Panc1 (cell line): Measurements from ENCODE around the gene HES1. TPM values are rescaled to one million over a fixed set of nuclear protein-coding genes. Genes with fewer than 3 reads are reported as not detected.
A peak's percentile ranks its signal among the peaks of the same experiment; 100 is the strongest.

Experiments
- ATAC-seq: fragments of 200-7000 bp; cut with Tn5 transposase; 2 replicates; pipeline ENCODE4 v1.9.1; 2020; ENCODE audit warnings: mild to moderate bottlenecking, moderate library complexity
- BruUV-seq: library from RNA; stranded (reverse); fragments of 400-500 nt; replicated peaks from 2 replicates; lab custom pipeline; 2021; lab: Mats Ljungman, UMichigan
- CTCF ChIA-PET: fragments of 300-600 bp; sonication (Branson Sonifier 250); formaldehyde crosslinking; loops from one replicate; lab custom pipeline; 2022; ENCODE audit warnings: antibody characterized with exemption; lab: Charles Lee
- POLR2A ChIA-PET: fragments of 300-600 bp; sonication (Branson Sonifier 250); formaldehyde crosslinking; loops from one replicate; lab custom pipeline; 2022; ENCODE audit warnings: antibody characterized with exemption; lab: Charles Lee
- DNase-seq: peaks from one replicate; pipeline ENCODE4 v3.0.0-alpha.2; 2010; ENCODE audit warnings: low read depth, low spot score
- H3K27ac ChIP-seq: 2 replicates; pipeline ENCODE4 v1.5.1; 2011; ENCODE audit warnings: mild to moderate bottlenecking, low read length, inconsistent platforms
- H3K27me3 ChIP-seq: fragments of 200-500 bp; sonication (Bioruptor generic); 2 replicates; pipeline ENCODE4 v1.6.0; 2014; ENCODE audit warnings: low read length, inconsistent platforms; ENCODE audit not compliant: control insufficient read depth, insufficient read depth
- H3K36me3 ChIP-seq: fragments of 200-500 bp; sonication (Bioruptor generic); 2 replicates; pipeline ENCODE4 v1.5.1; 2014; ENCODE audit warnings: inconsistent platforms, mild to moderate bottlenecking, low read length, moderate library complexity; ENCODE audit not compliant: control insufficient read depth, insufficient read depth
- H3K4me1 ChIP-seq: 2 replicates; pipeline ENCODE4 v1.5.1; 2011; ENCODE audit warnings: inconsistent platforms, mild to moderate bottlenecking, low read length, moderate library complexity; ENCODE audit not compliant: control insufficient read depth, insufficient read depth
- H3K4me3 ChIP-seq, 2 experiments: 2 replicates each; pipeline ENCODE4 v1.5.1; 2011 to 2012; ENCODE audit warnings: low read depth in 2 of 2, low read length in 2 of 2, mild to moderate bottlenecking in 2 of 2, inconsistent platforms in 1 of 2, moderate library complexity in 1 of 2
- H3K9me3 ChIP-seq: fragments of 200-500 bp; sonication (Bioruptor generic); 2 replicates; pipeline ENCODE4 v1.5.1; 2014; ENCODE audit warnings: low read depth, mild to moderate bottlenecking, inconsistent platforms, low read length, moderate library complexity; ENCODE audit not compliant: control insufficient read depth, insufficient read depth
- POLR2AphosphoS5 ChIP-seq: IDR thresholded peaks from 2 replicates; pipeline ENCODE4 v1.6.1; 2012; ENCODE audit warnings: mild to moderate bottlenecking, low read depth, low read length, moderate library complexity
- REST ChIP-seq, 2 experiments: IDR thresholded peaks; 2 replicates each; pipeline ENCODE4 v1.6.1; 2011 to 2012; ENCODE audit warnings: low read depth in 2 of 2, control low read depth in 1 of 2, low read length in 1 of 2, mild to moderate bottlenecking in 1 of 2, moderate library complexity in 1 of 2; ENCODE audit not compliant: insufficient read depth in 1 of 2
- SIN3A ChIP-seq: IDR thresholded peaks from 2 replicates; pipeline ENCODE4 v1.6.1; 2012; ENCODE audit warnings: low read depth, mild to moderate bottlenecking, low read length, moderate library complexity, borderline replicate concordance; ENCODE audit not compliant: insufficient read depth
- TCF7L2 ChIP-seq: IDR thresholded peaks from 2 replicates; pipeline ENCODE4 v1.6.1; 2011; ENCODE audit warnings: mild to moderate bottlenecking, low read depth, low read length, inconsistent platforms
- in situ Hi-C: cut with HindIII; loops from 2 replicates; pipeline ENCODE4 v1.10.0; 2016; ENCODE audit warnings: low sequenced_read_pairs, low pct_unique_long_range_greater_than_20kb
- intact Hi-C: fragments of 100-400 bp; cut with micrococcal nuclease; formaldehyde crosslinking; loops from one replicate; pipeline ENCODE4 v1.10.0; 2022; ENCODE audit not compliant: unreplicated experiment
- total RNA-seq: library from RNA; stranded (reverse); gene quantifications from one replicate; pipeline ENCODE4 v1.2.1, GENCODE V29; 2021; ENCODE audit not compliant: unreplicated experiment
- TF ChIP-seq, protein P1 (sequence below): fragments of 450-650 bp; IDR thresholded peaks from 2 replicates; pipeline ENCODE4 v1.5.1; 2017; ENCODE audit warnings: mild to moderate bottlenecking

HES1 gene
- total RNA-seq, 1 experiment from 2014 or later: 28.5 TPM

DNA sequence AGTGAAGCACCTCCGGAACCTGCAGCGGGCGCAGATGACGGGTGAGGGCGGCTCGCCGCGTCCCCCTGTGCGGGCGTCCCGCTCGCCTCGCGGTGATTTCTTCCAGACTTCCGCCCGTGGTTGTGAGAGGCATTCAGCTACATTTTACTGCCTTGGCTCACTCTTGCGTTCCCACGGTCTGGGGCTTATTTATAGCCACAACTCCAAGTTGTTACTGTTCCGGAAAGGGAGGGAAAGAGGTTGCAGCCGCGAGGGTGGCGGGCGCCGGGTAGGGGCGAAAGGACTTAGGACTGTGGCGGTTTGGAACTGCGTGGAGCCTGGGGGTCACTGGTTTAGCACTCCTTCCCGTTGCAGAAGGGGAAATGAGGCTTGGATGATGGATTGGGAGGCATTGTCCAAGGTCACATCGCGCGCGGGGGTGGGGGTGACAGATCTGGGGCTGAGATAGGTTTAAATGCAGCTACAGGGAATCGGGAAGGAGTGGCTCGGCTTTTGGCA, 1.1 kb downstream of the HES1 start:
- no peak for ATAC-seq
- DNase-seq: no peak
- ChIA-PET CTCF (interaction anchor here (1.4 kb wide), 1 partner anchor 179 kb away, joined by 8 read pairs; no protein-coding TSS in a partner anchor), POLR2A (interaction anchor here (0.6 to 0.7 kb wide), 2 partner anchors 356 to 374 kb away, joined by 3 to 13 read pairs; no protein-coding TSS in a partner anchor)
- H3K9me3 ChIP-seq: no peaks in the 10 kb centered on the region
- H3K36me3 ChIP-seq: peaks cover 2% of the 10 kb centered on the region
- in situ Hi-C loops: no loop called here
- H3K4me1 ChIP-seq: peaks cover 51% of the 10 kb centered on the region
- no TSS peak for BruUV-seq
- no peaks in the 10 kb centered on the region for H3K27me3 ChIP-seq
- TF ChIP-seq POLR2AphosphoS5 (no peak; the same call in 1 of the 2 replicates), SIN3A (no peak; the same call in 1 of the 2 replicates), REST (IDR thresholded peaks at IDR 0.05; ENCODE audit: insufficient read depth in 1 of 2, low read depth in 2 of 2, low read length in 1 of 2) (no peak), TCF7L2 (no peak)
- TF ChIP-seq, protein P1, sequence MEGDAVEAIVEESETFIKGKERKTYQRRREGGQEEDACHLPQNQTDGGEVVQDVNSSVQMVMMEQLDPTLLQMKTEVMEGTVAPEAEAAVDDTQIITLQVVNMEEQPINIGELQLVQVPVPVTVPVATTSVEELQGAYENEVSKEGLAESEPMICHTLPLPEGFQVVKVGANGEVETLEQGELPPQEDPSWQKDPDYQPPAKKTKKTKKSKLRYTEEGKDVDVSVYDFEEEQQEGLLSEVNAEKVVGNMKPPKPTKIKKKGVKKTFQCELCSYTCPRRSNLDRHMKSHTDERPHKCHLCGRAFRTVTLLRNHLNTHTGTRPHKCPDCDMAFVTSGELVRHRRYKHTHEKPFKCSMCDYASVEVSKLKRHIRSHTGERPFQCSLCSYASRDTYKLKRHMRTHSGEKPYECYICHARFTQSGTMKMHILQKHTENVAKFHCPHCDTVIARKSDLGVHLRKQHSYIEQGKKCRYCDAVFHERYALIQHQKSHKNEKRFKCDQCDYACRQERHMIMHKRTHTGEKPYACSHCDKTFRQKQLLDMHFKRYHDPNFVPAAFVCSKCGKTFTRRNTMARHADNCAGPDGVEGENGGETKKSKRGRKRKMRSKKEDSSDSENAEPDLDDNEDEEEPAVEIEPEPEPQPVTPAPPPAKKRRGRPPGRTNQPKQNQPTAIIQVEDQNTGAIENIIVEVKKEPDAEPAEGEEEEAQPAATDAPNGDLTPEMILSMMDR: no peak
- peak overlapping the region; percentile 90 to 96 for H3K4me3 ChIP-seq
- intact Hi-C loops: loop anchor here (5.0 to 10.0 kb wide), 2 partner anchors 162 to 470 kb away; no protein-coding TSS in a partner anchor
- peak overlapping the region; percentile 96 for H3K27ac ChIP-seq

GRCh38 chr3:194137506-194138474, 1.8 kb downstream of the HES1 start:
- CTCF ChIA-PET: interaction anchor here (0.6 to 3.2 kb wide), 7 partner anchors 178 to 435 kb away, joined by 3 to 17 read pairs (median 5); no protein-coding TSS in a partner anchor
- H3K4me3 ChIP-seq: peak overlapping the region; percentile 90 to 96
- H3K4me1 ChIP-seq: peaks cover 51% of the 10 kb centered on the region
- TF ChIP-seq SIN3A (peak; percentile 75; the same call in 1 of the 2 replicates), POLR2AphosphoS5 (peak; percentile 28; the same call in 1 of the 2 replicates), TCF7L2 (peak; percentile 57; the same call in 1 of the 2 replicates), REST (IDR thresholded peaks at IDR 0.05; ENCODE audit: insufficient read depth in 1 of 2, low read depth in 2 of 2, low read length in 1 of 2) (no peak)
- TF ChIP-seq, protein P1: peak; percentile 95
- peak; percentile 17 for ATAC-seq
- in situ Hi-C loops (no loop called here), intact Hi-C loops (loop anchor here (5.0 to 10.0 kb wide), 2 partner anchors 163 to 470 kb away; no protein-coding TSS in a partner anchor)
- BruUV-seq: no TSS peak
- H3K36me3 ChIP-seq: peaks cover 2% of the 10 kb centered on the region
- H3K9me3 ChIP-seq: no peaks in the 10 kb centered on the region
- no peak for DNase-seq
- POLR2A ChIA-PET: interaction anchor here (0.6 kb wide), 1 partner anchor 178 kb away, joined by 4 read pairs; no protein-coding TSS in a partner anchor
- H3K27ac ChIP-seq: peak overlapping the region; percentile 99
- H3K27me3 ChIP-seq: no peaks in the 10 kb centered on the region
